ENCODE data around the gene MCCC2. TPM values are rescaled to one million over a fixed set of nuclear protein-coding genes. Genes with fewer than 3 reads are reported as not detected.

Gene MCCC2
- total and polyA plus RNA-seq, 2 experiments from 2014 or later = 31.9 to 59.1 TPM

DNA sequence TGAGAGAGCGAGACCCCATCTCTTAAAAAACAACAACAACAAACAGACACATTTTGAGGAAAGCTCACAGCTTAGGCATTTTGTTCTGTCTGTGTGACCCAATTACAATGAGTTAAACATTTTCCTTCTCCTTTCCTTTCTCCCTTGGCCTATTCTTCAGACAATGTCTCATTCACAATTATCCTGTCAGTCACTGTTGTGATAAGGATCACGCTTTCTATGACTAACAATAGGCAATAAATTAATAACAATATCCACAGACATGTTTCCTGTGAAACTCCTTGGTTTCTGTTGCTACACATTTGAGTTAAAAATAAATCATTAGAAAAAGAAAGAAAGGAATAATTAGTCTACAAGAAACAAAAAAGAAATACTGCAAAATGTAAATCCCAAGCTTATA, 112.1 kb downstream of the MCCC2 start:
- Histone ChIP-seq H3K9me2 (ENCODE audit: insufficient read depth) (no peaks in the 10 kb centered on the region), H3K27me3 (ENCODE audit: insufficient read depth) (no peaks in the 10 kb centered on the region), H4K20me1 (replicated peaks; ENCODE audit: insufficient read depth) (no peaks in the 10 kb centered on the region), H3K27ac (ENCODE audit: low read depth) (no peak overlapping the region), H3K4me2 (no peak overlapping the region), H3K4me1 (ENCODE audit: insufficient read depth) (peaks cover 13% of the 10 kb centered on the region), H2AFZ (no peak overlapping the region), H3K79me2 (replicated peaks; ENCODE audit: insufficient read depth) (no peaks in the 10 kb centered on the region), H3K4me3 (no peak overlapping the region), H3F3A (replicated peaks; ENCODE audit: low read depth) (no peaks in the 10 kb centered on the region), H3K36me3 (ENCODE audit: insufficient read depth) (no peaks in the 10 kb centered on the region)
- Mint-ChIP-seq H3K9me3 (no peaks in the 10 kb centered on the region), H3K27me3 (ENCODE audit: insufficient read depth, low read depth, poor library complexity) (peaks cover 4% of the 10 kb centered on the region), H3K4me1 (peaks cover 27% of the 10 kb centered on the region), H3K36me3 (ENCODE audit: low read depth) (no peaks in the 10 kb centered on the region; the same call in 2 of the 3 replicates), H3K27ac (no peak overlapping the region), H3K4me3 (no peak overlapping the region)
- ATAC-seq (no peak), DNase-seq (ENCODE audit: low spot score) (no peak)
- no peak for TF ChIP-seq ZNF462 (CRISPR knock-in tag; IDR thresholded peaks at IDR 0.05)
- TF ChIP-seq JUNB (IDR thresholded peaks at IDR 0.05; ENCODE audit: unreplicated experiment) = no peak
- TF ChIP-seq EZH2 (IDR thresholded peaks at IDR 0.05; ENCODE audit: low read depth, unreplicated experiment) = no peak
- no peak for TF ChIP-seq ZNF331 (CRISPR knock-in tag; IDR thresholded peaks at IDR 0.05; ENCODE audit: low read depth)
- no peak for TF ChIP-seq NANOG (IDR thresholded peaks at IDR 0.05; ENCODE audit: borderline replicate concordance)
- no peak for TF ChIP-seq ZNF114 (CRISPR knock-in tag; IDR thresholded peaks at IDR 0.05)
- TF ChIP-seq, protein P1, sequence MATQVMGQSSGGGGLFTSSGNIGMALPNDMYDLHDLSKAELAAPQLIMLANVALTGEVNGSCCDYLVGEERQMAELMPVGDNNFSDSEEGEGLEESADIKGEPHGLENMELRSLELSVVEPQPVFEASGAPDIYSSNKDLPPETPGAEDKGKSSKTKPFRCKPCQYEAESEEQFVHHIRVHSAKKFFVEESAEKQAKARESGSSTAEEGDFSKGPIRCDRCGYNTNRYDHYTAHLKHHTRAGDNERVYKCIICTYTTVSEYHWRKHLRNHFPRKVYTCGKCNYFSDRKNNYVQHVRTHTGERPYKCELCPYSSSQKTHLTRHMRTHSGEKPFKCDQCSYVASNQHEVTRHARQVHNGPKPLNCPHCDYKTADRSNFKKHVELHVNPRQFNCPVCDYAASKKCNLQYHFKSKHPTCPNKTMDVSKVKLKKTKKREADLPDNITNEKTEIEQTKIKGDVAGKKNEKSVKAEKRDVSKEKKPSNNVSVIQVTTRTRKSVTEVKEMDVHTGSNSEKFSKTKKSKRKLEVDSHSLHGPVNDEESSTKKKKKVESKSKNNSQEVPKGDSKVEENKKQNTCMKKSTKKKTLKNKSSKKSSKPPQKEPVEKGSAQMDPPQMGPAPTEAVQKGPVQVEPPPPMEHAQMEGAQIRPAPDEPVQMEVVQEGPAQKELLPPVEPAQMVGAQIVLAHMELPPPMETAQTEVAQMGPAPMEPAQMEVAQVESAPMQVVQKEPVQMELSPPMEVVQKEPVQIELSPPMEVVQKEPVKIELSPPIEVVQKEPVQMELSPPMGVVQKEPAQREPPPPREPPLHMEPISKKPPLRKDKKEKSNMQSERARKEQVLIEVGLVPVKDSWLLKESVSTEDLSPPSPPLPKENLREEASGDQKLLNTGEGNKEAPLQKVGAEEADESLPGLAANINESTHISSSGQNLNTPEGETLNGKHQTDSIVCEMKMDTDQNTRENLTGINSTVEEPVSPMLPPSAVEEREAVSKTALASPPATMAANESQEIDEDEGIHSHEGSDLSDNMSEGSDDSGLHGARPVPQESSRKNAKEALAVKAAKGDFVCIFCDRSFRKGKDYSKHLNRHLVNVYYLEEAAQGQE (IDR thresholded peaks at IDR 0.05; ENCODE audit: unreplicated experiment) = no peak

All from GM23338 (cell line).